Measurements from ENCODE around the gene NR2F1-AS1.

NR2F1-AS1 gene

GRCh38 chr5:93603078-93603792 lies 22.2 kb upstream of the NR2F1-AS1 start:
- no peak for DNase-seq

GRCh38 chr5:93602241-93603077 lies 21.4 kb upstream of the NR2F1-AS1 start:
- DNase-seq: no peak

GRCh38 chr5:93601802-93602155 lies 20.8 kb upstream of the NR2F1-AS1 start:
- DNase-seq: no peak

DNA sequence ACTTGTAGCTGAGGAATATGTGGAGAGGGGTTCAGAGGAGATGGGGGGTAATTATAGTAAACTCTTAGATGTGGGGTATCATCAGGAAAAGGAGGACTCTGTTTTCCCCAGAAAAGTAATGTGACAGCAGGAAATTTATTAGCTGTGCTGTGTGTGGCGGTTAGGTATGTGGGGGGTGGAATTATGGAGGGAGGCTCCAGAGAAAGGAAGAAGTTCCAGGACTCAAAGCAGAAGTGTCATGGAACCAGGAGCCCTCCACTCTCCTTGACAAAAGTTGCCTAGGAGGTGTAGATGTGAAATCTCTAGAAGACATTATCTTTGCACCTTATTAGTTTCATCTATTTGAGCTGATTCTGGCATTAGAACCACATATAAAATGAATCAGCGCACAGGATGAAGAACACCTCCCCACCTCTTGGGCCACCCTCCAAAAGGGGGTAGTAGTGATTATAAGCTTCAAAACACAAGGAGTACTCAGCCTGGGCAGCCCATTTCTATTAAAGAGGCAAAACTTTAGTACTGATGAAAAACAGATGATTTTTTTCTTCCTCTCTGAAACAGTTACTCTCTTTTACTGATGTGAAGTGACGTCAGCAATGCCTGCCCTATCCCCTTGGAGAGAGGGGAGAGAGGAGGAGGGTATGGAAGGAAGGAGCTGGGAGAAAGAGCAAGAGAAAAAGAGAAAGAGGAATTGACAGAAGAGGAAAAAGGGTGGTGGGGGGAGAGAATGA lies 20.2 kb upstream of the NR2F1-AS1 start:
- peak; percentile 45 for DNase-seq

- DNase-seq: no peak
Observed at GRCh38 chr5:93600409-93601070, 19.5 kb upstream of the NR2F1-AS1 start.

- no peak for DNase-seq
Observed at GRCh38 chr5:93599399-93600120, 18.5 kb upstream of the NR2F1-AS1 start.

GRCh38 chr5:93599001-93599379 lies 18.0 kb upstream of the NR2F1-AS1 start:
- no peak for DNase-seq

DNA sequence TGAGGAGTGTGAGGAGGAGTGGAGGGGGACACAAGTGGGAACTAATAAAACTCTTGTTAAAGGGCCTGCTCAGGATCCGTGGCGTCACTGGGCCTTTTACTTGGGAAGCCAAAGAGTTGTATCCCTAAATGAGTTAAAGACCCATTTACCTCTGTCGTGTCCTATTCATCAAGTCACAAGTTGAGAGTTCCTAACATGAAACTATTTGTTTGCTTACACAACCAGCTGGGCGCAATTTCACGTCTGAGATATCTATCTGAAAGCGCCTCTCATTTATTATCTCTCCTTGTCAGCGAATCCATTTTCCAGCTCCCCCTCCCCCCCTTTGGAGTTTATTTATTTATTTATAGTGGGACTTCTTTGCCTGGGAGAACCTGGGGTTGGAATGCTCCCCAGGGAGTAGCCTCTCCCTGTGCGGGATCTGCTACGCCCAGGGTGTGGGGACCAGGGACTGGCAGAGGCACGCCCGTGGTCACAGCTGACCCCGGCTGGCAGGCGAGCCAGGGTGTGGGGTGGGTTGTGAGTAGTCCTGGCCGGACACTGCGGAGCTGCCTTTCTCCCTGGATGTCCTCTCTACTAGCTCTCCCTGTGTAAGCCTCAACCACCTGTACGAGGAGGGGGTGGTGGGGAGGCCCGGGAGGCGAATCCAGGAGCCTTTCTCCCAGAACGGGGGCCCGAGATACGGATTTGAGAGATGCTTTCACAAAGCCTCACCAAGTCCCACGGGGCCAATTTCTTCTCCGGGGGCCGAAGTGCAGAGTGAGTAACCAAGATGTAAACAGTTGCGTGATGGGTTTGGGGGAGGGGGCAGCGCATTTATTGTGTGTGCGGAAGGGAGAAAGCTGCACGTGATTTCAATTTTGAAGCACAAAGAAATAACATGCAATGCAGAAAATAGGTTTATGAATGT lies 17.3 kb upstream of the NR2F1-AS1 start:
- no peak for DNase-seq

- DNase-seq: no peak
Observed at GRCh38 chr5:93596676-93597490, 15.9 kb upstream of the NR2F1-AS1 start.

- no peak for DNase-seq
Observed at GRCh38 chr5:93596310-93596675, 15.3 kb upstream of the NR2F1-AS1 start.

DNA sequence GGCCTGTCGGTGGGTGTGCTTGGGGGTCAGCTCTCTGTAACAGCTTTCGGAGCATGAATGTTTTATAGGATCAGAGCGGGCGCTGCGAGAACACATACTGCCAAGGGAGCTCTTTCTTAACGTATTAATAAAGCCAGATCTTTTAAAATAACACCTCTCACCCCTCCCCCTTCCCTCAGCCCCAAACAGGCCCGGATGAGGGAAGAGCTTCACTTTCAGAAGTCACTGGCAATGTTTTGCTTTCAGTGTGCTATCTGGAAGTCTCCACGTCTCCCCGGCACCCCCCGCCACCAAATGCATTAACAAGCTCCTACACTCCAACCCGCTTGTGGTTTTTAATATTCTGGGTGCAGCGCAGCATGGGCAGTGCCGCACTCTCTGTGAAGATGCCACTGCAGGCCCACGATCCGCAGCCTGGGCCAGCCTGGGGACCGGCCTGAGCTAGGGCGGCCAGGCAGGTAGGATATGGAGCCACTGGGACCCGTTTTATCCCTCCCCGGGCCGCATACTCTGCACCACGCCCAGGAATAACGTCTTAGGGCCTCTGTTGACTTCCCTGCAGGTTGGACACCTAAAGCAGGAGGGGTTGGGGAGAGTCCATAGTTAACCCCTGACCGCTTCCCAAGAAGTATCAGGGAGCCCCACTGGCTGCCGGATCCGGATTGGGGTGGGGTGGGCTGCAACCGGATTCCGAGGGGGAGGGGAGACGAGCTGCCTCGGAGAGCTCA lies 14.6 kb upstream of the NR2F1-AS1 start:
- DNase-seq: no peak

DNA sequence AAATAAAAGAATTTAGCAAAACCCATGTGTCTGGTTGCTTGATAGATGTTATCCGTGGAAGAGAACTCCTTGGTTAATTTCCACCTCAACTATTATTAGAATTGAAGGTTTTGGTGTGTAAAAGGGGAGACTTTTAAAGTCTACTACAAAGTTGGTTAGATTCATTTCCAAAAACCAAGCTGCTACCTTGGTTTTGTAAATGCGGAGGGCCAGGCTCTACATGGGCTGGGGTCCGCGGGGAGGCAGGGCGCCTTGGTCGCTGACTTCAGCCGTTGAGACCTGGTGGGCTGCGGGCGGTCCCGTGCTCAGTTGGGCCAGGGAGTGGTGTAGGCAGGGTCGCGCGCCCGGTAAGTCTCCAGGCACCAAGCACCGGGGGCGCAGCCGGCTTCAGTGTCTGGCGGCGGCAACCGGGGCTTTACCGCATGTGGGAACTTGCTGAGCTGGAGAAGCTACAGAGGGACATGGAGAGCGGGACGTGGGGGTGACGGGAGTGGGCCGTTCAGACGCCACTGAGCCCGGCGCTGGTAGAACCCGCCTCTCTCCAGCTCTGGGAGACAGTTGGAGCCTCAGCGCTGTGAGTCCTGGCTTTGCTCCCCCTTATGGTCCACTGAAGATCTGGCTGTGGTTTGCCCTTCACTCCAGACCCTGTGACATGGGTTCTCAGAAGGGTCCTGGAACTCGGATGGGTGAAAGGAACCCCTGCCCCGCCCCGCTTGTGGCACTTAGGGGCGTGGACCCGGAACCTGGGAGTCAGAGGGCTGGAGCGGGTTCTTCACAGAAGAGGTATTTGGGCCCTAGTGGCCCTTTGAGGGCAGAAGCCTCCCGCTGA lies 13.8 kb upstream of the NR2F1-AS1 start:
- DNase-seq: no peak

DNA sequence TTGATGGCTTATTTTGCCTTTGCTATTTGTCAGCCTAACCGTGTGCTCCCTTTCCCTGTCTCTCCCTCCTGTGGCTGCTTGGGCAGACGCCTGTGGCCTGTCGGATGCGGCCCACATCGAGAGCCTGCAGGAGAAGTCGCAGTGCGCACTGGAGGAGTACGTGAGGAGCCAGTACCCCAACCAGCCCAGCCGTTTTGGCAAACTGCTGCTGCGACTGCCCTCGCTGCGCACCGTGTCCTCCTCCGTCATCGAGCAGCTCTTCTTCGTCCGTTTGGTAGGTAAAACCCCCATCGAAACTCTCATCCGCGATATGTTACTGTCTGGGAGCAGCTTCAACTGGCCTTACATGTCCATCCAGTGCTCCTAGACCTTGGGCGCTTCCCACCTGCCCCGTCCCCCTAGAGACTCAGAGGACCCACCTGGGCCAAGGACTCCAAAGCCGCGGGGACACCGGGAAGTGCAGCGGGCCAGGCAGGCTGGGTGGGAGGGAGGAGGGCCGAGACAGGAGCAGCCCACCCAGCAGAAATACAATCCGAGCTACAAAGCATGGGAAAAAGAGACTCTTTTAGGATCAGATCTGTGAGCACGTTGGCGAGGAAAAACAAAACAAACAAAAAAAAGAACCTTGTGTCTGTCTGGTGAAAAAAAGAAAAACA lies 12.6 kb upstream of the NR2F1-AS1 start:
- DNase-seq: no peak

GRCh38 chr5:93592883-93593282 lies 11.9 kb upstream of the NR2F1-AS1 start:
- DNase-seq: no peak

GRCh38 chr5:93591323-93591945 lies 10.4 kb upstream of the NR2F1-AS1 start:
- DNase-seq: no peak

GRCh38 chr5:93590493-93590892 lies 9.5 kb upstream of the NR2F1-AS1 start:
- DNase-seq: no peak

DNA sequence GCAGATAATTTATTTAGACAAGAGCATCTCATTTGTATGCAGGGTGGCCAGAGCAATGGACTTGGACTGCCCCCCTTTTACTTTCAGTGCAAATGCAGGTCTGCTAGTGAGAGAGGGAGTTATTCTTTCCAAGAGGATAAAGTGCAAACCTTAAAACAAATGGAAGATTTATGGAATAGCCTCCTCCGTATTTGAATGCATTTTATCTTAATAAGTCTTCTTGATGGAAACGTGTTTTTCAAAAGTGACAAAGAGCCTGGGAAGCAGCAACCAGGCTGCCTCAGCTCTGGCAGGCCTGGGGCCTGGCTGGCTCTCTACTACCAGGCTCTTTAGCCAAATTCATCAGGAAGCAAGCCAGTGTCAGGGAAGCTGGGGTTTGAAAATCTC lies 8.8 kb upstream of the NR2F1-AS1 start:
- DNase-seq: no peak
